Activated CD8-positive, alpha-beta memory T cell treated with anti-CD3 and anti-CD28 coated beads for 1 hour (primary cell): ENCODE measurements around the gene HDAC2.
"Not testable (repeated sequence)": the region's sequence is repeated elsewhere in the genome, so short reads cannot be mapped to it uniquely, and the experiment has no call there.

ENCODE experiments used
- DNase-seq, 2 donors: peaks; one replicate each; pipeline ENCODE4 v3.0.0-alpha.2; 2020; ENCODE audit warnings: low read depth in 1 of 2; ENCODE audit errors: extremely low read depth in 1 of 2

Gene HDAC2

GRCh38 chr6:113976806-113977205 lies 5.9 kb upstream of the HDAC2 start:
- DNase-seq: no peak

DNA sequence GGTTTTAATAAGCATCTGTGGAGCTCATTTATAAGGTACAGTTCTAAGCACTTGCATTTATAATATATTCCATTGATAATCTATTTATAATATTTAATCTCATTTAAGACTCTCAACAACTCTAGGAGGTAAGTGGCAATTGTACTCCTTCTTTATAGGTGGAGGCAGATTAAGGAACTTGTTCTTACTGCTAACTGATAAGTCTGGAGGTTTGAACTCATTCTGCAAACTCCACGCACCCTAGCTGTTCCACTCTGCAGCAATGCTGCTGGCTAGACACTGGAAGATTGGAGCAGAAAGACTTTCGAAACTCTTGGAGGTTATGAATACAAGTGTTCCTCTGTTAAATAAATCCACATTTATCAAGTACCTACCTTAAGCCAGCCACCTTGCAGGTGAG lies 793 bp upstream of the HDAC2 start:
- no peak for DNase-seq

GRCh38 chr6:113969888-113970804 lies 802 bp downstream of the HDAC2 start:
- peak in 1 of 2 donors; percentile 25 for DNase-seq

GRCh38 chr6:113968472-113968871 lies 2.5 kb downstream of the HDAC2 start:
- no peak for DNase-seq

DNA sequence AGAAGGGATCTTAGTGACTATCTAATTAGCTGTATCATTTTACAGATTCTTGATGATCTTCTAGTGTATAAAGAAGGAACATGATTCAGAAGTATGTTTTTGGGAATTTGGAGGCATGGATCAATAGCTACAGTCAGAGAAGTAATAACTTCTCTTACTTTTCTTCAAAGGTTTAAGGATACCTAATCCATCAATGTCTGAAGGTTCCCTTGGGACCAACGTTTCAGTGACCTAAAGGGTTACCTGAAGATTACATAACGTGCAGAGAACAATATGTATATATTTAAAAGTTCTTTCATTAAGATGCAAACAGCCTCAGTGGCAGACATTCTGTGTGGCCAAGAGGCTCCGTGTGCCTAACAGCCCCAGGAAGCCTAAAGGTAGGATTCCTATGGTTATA lies 3.2 kb downstream of the HDAC2 start:
- no peak for DNase-seq

GRCh38 chr6:113960795-113961194 lies 10.2 kb downstream of the HDAC2 start:
- DNase-seq: no peak

GRCh38 chr6:113959235-113959634 lies 11.7 kb downstream of the HDAC2 start:
- DNase-seq: no peak

- DNase-seq: no peak
Observed at GRCh38 chr6:113954653-113955052, 16.3 kb downstream of the HDAC2 start.

DNA sequence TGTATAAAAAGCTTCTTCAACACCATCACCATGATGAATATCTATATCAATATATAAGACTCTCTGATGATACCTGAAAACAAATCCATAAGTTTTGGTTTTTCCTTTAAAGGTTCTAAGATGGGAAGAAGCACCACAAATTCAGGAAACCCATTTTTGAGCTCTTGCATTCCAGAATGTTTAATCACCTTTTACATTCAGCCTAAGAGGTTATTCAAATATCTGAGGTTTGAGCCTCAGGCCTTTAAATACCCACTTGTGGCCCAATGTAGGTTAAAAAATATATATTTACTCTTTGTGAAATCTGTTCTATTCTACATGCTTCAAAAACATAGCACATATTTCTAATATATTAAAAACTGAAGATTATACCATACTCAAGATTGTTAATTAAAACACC lies 17.6 kb downstream of the HDAC2 start:
- no peak for DNase-seq

GRCh38 chr6:113949499-113949898 lies 21.4 kb downstream of the HDAC2 start:
- no peak for DNase-seq

GRCh38 chr6:113944701-113945100 lies 26.2 kb downstream of the HDAC2 start:
- DNase-seq: no peak

DNA sequence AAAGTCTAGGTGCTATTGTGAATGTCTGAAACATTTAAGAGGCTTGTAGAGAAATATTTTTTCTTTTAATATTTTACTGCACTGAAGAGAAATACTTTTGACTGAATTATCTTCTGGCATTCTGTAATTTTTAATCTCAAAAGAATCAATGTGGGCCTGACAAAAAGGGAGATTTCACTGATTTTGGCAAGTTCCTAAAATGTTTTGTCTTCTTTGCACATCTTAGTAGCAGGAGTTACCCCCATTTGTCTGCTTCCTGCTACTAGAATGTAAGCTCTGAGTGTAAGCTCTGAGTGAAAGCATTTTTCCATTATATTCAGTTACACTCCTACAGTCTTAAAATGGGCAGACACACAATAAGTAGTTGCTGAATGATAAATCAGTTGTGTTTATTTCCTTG lies 31.1 kb downstream of the HDAC2 start:
- DNase-seq: no peak

GRCh38 chr6:113936093-113936934 lies 34.6 kb downstream of the HDAC2 start:
- DNase-seq: no peak

- no peak for DNase-seq
Observed at GRCh38 chr6:113934101-113934500, 36.8 kb downstream of the HDAC2 start.

- not testable (repeated sequence) for DNase-seq
Observed at GRCh38 chr6:113931907-113932306, 39.0 kb downstream of the HDAC2 start.

DNA sequence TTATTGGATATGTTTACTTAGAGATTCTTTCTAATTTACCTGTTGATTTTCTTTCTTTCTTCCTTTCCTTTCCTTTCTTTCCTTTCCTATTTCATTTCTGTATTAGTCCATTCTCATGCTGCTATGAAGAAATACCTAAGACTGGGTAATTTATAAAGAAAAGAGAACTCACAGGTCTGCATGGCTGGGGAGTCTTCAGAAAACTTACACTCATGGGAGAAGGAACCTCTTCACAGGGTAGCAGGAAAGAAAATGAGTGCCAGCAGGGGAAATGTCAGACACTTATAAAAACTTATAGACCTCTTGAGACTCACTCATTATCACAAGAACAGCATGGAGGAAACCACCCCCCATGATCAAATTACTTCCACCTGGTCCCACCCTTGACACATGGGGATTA lies 40.8 kb downstream of the HDAC2 start:
- DNase-seq: no peak

DNA sequence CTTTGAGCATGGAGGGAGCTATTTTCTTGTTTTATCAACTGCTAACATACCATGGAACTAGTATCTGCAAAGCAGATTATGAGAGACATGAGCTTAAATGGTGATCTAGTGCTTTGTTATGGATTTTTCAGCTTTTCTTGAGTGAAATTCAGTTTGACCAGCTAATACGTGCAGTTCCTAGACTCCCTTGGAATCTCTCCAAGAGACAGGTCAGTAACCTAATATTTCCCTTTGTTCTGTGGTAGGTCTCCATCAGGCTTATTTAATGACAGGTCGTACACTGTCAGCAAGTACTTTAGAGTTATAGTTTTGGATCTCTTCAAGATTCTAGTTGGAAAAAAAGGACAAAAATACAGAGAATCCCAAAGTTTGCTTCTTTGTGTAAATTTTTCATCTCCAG lies 43.9 kb downstream of the HDAC2 start:
- no peak for DNase-seq

DNA sequence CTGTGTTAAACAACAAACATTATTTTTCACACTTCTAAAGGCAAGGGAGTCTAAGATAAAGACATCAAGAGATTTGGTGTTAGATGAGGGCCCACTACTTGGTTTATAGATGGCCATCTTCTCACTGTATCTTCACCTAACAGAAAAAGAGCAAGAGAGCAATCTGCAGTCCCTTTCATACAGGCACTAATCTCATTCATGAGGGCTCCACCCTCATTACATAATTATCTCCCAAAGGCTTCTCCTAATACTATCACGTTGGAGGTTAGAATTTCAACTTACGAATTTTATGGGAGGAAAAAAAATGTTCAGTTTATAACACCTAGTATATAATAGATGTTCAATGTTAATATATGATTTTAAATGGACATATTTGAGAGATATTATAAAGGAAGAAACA lies 45.6 kb downstream of the HDAC2 start:
- DNase-seq: no peak

DNA sequence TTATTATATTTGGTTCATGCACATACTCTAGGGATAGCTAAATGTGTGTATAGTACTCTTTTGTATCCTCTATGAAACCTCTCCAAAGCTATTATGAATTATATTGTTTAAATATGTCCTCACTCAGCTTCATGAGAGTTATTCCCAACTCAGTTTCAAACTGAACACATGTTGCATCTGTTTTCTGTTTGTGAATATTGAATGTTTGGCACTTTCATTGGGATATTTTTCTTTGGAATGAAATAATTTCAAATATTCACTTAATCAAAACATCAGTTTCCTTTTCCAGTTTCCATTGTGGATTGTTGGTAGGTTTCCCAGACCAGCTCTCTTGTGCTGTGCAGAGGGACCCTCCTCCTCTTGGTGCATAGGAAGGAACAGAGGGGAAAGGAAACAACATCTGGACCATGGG lies 46.6 kb downstream of the HDAC2 start:
- DNase-seq: no peak

DNA sequence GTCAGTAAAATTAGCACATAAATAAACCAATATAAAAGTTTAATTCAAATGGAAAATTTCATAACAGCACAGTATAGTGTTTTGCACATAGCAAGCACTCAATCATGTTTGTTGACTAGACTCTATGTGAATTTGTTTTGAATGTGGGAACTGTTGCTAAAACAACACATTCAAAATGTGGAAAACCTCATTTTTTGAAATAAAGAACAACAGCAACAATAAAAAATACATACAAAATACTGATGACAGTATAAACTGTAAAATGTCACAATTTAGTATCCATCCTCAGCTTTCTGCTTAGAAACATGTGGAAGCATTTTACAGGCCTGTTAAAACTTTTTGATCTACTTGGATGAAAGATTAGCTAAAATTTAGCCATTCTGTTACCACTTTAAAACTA lies 47.4 kb downstream of the HDAC2 start:
- no peak for DNase-seq

DNA sequence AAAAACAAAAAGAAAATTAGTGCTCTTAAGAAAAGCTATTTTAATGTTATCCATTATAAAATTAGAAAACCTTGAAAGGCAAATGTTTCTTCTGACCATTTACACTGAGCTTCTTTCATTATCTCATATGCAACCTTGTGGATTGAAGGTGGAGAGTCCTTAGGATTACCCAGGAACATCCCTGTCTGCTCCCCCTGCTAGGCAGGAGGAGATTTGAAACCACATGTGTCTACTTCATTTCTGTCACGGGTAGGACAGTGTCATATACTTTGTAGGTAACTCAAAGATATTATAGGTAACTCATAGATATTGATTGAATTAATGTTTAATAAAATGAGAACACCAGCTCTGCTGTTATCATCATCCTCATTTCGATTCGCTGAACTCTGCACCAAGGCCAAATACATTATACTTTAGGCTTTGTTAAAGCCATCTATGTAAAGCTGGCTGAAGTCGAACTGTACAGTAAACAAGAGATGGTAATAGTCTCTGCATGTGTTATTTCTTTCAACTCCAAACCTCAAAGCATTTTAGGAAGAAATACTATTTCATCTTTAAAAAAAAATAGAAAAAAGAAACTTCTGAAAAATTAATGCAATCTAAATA lies 49.5 kb downstream of the HDAC2 start:
- DNase-seq: no peak
